ENCODE results near the gene ASTN2.

DNA sequence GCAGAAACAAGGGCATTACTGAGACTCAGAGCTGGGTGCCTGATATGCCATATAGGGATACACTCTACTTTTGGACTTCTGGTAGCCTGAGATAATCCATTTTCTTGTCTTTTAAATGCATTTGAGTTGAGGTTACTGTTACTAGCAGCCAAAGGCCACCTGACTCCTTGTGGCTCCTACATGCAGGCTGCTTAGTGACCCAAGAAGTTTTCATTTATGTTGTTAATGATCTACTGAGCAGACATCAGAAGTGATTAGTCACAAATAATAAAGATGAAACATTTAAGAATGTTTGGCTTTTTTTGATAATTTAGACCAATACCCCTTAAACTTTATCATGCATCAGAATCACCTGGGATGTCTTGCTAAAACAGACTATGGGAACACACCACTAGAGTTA, 899.3 kb downstream of the ASTN2 start:
- TF ChIP-seq, protein P1, sequence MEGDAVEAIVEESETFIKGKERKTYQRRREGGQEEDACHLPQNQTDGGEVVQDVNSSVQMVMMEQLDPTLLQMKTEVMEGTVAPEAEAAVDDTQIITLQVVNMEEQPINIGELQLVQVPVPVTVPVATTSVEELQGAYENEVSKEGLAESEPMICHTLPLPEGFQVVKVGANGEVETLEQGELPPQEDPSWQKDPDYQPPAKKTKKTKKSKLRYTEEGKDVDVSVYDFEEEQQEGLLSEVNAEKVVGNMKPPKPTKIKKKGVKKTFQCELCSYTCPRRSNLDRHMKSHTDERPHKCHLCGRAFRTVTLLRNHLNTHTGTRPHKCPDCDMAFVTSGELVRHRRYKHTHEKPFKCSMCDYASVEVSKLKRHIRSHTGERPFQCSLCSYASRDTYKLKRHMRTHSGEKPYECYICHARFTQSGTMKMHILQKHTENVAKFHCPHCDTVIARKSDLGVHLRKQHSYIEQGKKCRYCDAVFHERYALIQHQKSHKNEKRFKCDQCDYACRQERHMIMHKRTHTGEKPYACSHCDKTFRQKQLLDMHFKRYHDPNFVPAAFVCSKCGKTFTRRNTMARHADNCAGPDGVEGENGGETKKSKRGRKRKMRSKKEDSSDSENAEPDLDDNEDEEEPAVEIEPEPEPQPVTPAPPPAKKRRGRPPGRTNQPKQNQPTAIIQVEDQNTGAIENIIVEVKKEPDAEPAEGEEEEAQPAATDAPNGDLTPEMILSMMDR (IDR thresholded peaks at IDR 0.05), result no peak
- TF ChIP-seq POLR2A (IDR thresholded peaks at IDR 0.05), result no peak

Data from Peyer's patch (tissue), 4 donors.